Activated CD8-positive, alpha-beta T cell treated with anti-CD3 and anti-CD28 coated beads for 36 hours (primary cell): ENCODE measurements around the gene RAB26. TPM values are rescaled to one million over a fixed set of nuclear protein-coding genes. Genes with fewer than 3 reads are reported as not detected.

ENCODE experiments used
- ATAC-seq: fragments of 200-7000 bp; cut with Tn5 transposase; one replicate; pipeline ENCODE4 v1.10.0; 2021; ENCODE audit warnings: mild to moderate bottlenecking, moderate library complexity
- CTCF ChIA-PET: fragments of 350-600 bp; sonication (Branson Sonifier 250); formaldehyde crosslinking; loops from one replicate; lab custom pipeline; 2021; ENCODE audit warnings: antibody characterized with exemption; lab: Charles Lee
- POLR2A ChIA-PET: fragments of 350-600 bp; sonication (Branson Sonifier 250); formaldehyde crosslinking; loops from one replicate; lab custom pipeline; 2021; ENCODE audit warnings: antibody characterized with exemption; lab: Charles Lee
- DNase-seq: peaks from one replicate; pipeline ENCODE4 v3.0.0-alpha.2; 2020
- H3K27ac Mint-ChIP-seq: one replicate; pipeline ENCODE4 v1.8.0; 2021; ENCODE audit warnings: mild to moderate bottlenecking, mixed read lengths
- H3K27me3 Mint-ChIP-seq: one replicate; pipeline ENCODE4 v1.8.0; 2021; ENCODE audit warnings: mixed read lengths
- H3K36me3 Mint-ChIP-seq: one replicate; pipeline ENCODE4 v1.8.0; 2021; ENCODE audit warnings: low read depth, mixed read lengths
- H3K4me1 Mint-ChIP-seq: one replicate; pipeline ENCODE4 v1.8.0; 2021; ENCODE audit warnings: low read depth, mixed read lengths
- H3K4me3 Mint-ChIP-seq: one replicate; pipeline ENCODE4 v1.8.0; 2021; ENCODE audit warnings: mild to moderate bottlenecking, moderate library complexity, mixed read lengths
- H3K9me3 Mint-ChIP-seq: one replicate; pipeline ENCODE4 v1.8.0; 2021; ENCODE audit warnings: mixed read lengths
- intact Hi-C: fragments of 100-400 bp; cut with micrococcal nuclease; formaldehyde crosslinking; loops from one replicate; pipeline ENCODE4 v1.10.0; 2022
- total RNA-seq, 2 experiments: library from RNA; stranded (reverse); gene quantifications; one replicate each; pipeline ENCODE4 v1.2.3, GENCODE V29; 2021
- TF ChIP-seq, protein P1 (sequence below): fragments of 200-600 bp; IDR thresholded peaks from one replicate; pipeline ENCODE4 v1.8.0; 2022; ENCODE audit warnings: antibody characterized with exemption, mild to moderate bottlenecking

RAB26 gene
- total RNA-seq, 2 experiments from 2014 or later: 0.34 to 0.49 TPM

DNA sequence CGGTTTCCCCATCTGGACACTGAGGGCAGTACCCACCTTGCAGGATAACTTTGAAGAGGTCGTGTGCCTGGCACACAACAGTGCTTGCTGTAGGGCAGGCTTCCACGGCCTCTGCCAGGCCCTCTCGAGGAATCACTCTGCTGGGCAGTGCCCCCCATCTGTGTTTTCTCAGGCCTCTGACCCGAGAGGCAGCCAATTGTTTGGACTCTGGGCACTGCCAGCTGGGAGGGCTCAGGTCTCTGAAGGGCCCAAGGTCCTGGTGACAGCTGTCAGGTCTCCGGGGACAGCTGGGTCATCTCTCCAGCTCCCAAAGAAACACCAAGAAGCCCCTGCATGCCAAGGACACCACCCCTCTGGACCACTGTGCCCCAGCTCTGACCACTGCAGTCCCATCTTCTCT is 1.0 kb upstream of the RAB26 start:
- no peak overlapping the region for H3K27ac Mint-ChIP-seq
- intact Hi-C loops: no loop called here

DNA sequence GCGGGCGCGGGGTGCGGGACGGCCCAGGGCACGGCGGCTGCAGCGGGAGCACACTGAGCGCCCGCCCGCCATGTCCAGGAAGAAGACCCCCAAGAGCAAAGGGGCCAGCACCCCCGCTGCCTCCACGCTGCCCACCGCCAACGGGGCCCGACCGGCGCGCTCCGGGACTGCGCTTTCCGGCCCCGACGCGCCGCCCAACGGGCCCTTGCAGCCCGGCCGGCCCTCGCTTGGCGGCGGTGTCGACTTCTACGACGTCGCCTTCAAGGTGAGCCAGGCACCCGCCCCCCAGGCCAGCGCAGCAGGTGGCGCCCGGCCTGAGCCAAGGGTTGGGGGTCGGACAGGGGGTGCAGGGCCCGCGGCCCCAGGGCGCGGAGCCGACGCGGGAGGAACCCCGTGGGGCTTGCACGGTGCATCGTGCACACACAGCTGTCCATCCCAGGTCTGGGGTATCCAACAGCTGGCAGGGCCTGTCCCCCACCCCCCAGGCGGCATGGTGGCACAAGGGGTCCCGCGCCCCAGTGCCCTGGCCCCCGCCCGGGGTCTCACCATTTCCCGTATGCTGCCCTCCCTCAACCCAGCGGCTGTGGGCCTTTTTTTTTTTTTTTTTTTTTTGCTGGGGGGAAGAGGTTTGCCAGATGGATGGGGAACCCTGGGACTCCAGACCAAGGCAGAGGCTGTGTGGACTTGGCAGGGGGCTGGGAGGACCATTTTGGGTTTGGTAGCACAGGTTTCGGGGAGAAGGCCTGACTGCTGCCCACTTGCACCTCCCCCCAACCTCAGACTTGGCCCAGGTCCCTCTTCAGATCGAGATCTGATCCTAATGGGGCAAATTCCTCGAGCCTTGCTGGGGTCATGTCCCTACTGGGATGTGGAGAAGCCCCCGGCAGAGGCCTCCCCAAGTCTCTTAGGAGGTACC is 547 bp downstream of the RAB26 start:
- ChIA-PET POLR2A (no interaction called here), CTCF (interaction anchor here (1.1 to 4.2 kb wide), 2 partner anchors 9 kb away, joined by 3 to 23 read pairs; no protein-coding TSS in a partner anchor)
- Mint-ChIP-seq H3K27me3 (no peaks in the 10 kb centered on the region), H3K9me3 (no peaks in the 10 kb centered on the region), H3K4me3 (peak overlapping the region; percentile 39), H3K36me3 (peaks cover 27% of the 10 kb centered on the region), H3K27ac (no peak overlapping the region), H3K4me1 (peaks cover 19% of the 10 kb centered on the region)
- TF ChIP-seq, protein P1, sequence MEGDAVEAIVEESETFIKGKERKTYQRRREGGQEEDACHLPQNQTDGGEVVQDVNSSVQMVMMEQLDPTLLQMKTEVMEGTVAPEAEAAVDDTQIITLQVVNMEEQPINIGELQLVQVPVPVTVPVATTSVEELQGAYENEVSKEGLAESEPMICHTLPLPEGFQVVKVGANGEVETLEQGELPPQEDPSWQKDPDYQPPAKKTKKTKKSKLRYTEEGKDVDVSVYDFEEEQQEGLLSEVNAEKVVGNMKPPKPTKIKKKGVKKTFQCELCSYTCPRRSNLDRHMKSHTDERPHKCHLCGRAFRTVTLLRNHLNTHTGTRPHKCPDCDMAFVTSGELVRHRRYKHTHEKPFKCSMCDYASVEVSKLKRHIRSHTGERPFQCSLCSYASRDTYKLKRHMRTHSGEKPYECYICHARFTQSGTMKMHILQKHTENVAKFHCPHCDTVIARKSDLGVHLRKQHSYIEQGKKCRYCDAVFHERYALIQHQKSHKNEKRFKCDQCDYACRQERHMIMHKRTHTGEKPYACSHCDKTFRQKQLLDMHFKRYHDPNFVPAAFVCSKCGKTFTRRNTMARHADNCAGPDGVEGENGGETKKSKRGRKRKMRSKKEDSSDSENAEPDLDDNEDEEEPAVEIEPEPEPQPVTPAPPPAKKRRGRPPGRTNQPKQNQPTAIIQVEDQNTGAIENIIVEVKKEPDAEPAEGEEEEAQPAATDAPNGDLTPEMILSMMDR: peak; percentile 37
- ATAC-seq (peak; percentile 41), DNase-seq (peak; percentile 58)
- intact Hi-C loops: no loop called here

More for the DNA sequence above, 1.0 kb upstream of the RAB26 start:
- Mint-ChIP-seq H3K4me1 (peaks cover 16% of the 10 kb centered on the region), H3K4me3 (no peak overlapping the region), H3K9me3 (no peaks in the 10 kb centered on the region), H3K27me3 (no peaks in the 10 kb centered on the region), H3K36me3 (peaks cover 12% of the 10 kb centered on the region)
- ATAC-seq (no peak), DNase-seq (no peak)
- ChIA-PET CTCF (interaction anchor here (0.7 kb wide), 1 partner anchor 138 kb away, joined by 3 read pairs; no protein-coding TSS in a partner anchor), POLR2A (interaction anchor here (0.6 to 5.1 kb wide), 8 partner anchors 6 to 184 kb away, joined by 3 to 63 read pairs (median 3); partner anchors contain the start of genes RPS2, TBL3 and TRAF7)
- TF ChIP-seq, protein P1: no peak

DNA sequence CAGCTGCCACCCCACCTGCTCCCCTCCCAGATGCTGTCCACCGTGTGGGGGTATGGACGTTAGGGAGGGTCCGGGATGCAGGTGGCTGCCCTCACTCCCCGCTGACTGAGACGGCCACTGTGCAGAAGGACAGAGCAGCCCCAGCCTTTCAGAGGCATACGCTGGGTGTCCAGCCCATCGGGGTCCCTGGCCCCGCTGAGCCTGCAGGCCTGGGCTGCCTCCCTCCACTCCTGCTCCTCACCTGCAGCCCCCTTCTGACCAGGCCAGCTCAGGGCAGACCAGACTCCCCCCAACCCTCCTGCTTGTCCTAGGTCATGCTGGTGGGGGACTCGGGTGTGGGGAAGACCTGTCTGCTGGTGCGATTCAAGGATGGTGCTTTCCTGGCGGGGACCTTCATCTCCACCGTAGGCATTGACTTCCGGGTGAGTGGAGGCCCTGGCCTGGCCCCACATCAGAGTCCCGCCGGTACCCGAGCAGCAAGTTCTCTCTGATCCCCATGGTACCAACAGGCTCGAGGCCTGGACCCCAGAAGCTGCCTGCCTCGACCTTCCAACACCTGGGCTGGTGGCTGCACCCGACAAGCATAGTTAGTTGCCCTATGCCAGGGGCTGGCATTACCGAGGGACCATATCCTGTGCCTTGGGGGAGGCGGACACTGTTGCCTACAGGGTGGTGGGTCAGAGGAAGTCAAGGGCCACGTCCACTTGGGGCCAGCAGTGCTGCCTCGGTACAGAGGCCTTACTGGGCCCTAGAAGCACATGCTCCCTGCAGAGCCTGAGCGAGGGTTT is 1.4 kb downstream of the RAB26 start:
- intact Hi-C loops: no loop called here
- Mint-ChIP-seq H3K36me3 (peaks cover 36% of the 10 kb centered on the region), H3K4me3 (peak overlapping the region; percentile 39), H3K4me1 (peaks cover 19% of the 10 kb centered on the region), H3K9me3 (no peaks in the 10 kb centered on the region), H3K27ac (no peak overlapping the region), H3K27me3 (no peaks in the 10 kb centered on the region)
- TF ChIP-seq, protein P1: no peak
- ATAC-seq (no peak), DNase-seq (peak; percentile 19)
- ChIA-PET POLR2A (interaction anchor here (0.6 to 3.6 kb wide), 3 partner anchors 54 to 185 kb away, joined by 3 to 12 read pairs (median 3); partner anchors contain the start of genes RPS2 and ZNF598), CTCF (interaction anchor here (1.4 to 4.2 kb wide), 2 partner anchors 10 to 146 kb away, joined by 4 to 23 read pairs; no protein-coding TSS in a partner anchor)

GRCh38 chr16:2150418-2151187 is 2.2 kb downstream of the RAB26 start:
- H3K27me3 Mint-ChIP-seq: no peaks in the 10 kb centered on the region
- TF ChIP-seq, protein P1: no peak
- H3K27ac Mint-ChIP-seq: no peak overlapping the region
- DNase-seq: peak; percentile 21
- peaks cover 42% of the 10 kb centered on the region for H3K36me3 Mint-ChIP-seq
- H3K9me3 Mint-ChIP-seq: no peaks in the 10 kb centered on the region
- H3K4me1 Mint-ChIP-seq: peaks cover 19% of the 10 kb centered on the region
- peak overlapping the region; percentile 86 for H3K4me3 Mint-ChIP-seq
- intact Hi-C loops: no loop called here
- ATAC-seq: no peak
- POLR2A ChIA-PET: interaction anchor here (0.6 to 6.4 kb wide), 14 partner anchors 10 to 186 kb away, joined by 3 to 80 read pairs (median 3); partner anchors contain the start of genes GFER, RNF151, RPS2 and SYNGR3
- CTCF ChIA-PET: interaction anchor here (1.0 to 4.2 kb wide), 4 partner anchors 10 to 147 kb away, joined by 3 to 23 read pairs (median 5); no protein-coding TSS in a partner anchor
